ENCODE data around the gene MELTF.

GRCh38 chr3:197029511-197030167, at the start of gene MELTF:
- TF ChIP-seq POLR2AphosphoS5 (IDR thresholded peaks at IDR 0.05) (no peak), CTCF (IDR thresholded peaks at IDR 0.05; ENCODE audit: poor library complexity, severe bottlenecking) (peak; percentile 63), EZH2 (IDR thresholded peaks at IDR 0.05; ENCODE audit: borderline replicate concordance, insufficient read depth, low read length, poor library complexity, severe bottlenecking) (no peak), MXI1 (conservative IDR thresholded peaks at IDR 0.05; ENCODE audit: poor library complexity, severe bottlenecking) (no peak), EP300 (conservative IDR thresholded peaks at IDR 0.05; ENCODE audit: poor library complexity, severe bottlenecking) (no peak), TAF1 (IDR thresholded peaks at IDR 0.05; ENCODE audit: low read depth) (no peak)
